GM18868 (cell line): ENCODE data around the gene RAE1.
A peak's percentile ranks its signal among the peaks of the same experiment; 100 is the strongest.

Source experiments
- ATAC-seq: cut with Tn5 transposase; IDR thresholded peaks from one replicate; pipeline ENCODE4 v1.9.1; 2021; ENCODE audit warnings: mild to moderate bottlenecking, moderate library complexity; ENCODE audit not compliant: unreplicated experiment

RAE1 gene

GRCh38 chr20:57369596-57369995 lies 18.5 kb downstream of the RAE1 start:
- no peak for ATAC-seq

GRCh38 chr20:57370316-57370715 lies 19.3 kb downstream of the RAE1 start:
- ATAC-seq: no peak

- no peak for ATAC-seq
Measured at GRCh38 chr20:57371363-57371762, 20.3 kb downstream of the RAE1 start.

- ATAC-seq: no peak
Measured at GRCh38 chr20:57372157-57372556, 21.1 kb downstream of the RAE1 start.

- no peak for ATAC-seq
Measured at GRCh38 chr20:57372581-57373350, 21.7 kb downstream of the RAE1 start.

DNA sequence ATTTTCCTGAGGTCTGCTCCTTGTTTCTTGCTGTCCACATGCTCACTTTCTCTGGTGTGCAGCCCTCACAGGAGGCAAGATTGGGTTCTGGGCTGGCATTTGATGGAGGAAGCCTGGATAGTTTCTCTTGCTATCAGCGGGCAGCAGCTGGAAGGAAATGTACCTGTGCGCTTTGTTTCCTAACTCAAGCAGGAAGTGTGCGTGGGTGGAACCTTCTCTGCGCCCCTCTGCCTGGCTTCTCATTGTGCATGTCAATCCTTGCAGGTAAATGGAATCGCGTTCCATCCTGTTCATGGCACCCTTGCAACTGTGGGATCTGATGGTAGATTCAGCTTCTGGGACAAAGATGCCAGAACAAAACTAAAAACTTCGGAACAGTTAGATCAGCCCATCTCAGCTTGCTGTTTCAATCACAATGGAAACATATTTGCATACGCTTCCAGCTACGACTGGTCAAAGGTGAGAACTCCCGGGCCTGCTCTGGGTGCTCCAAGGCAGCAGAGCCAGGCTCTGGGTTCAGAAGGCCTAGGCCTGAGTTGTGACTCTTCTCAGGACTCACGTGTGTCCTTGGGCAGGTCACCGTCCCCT lies 23.4 kb downstream of the RAE1 start:
- ATAC-seq: no peak

- no peak for ATAC-seq
Measured at GRCh38 chr20:57374931-57375651, 24.0 kb downstream of the RAE1 start.

DNA sequence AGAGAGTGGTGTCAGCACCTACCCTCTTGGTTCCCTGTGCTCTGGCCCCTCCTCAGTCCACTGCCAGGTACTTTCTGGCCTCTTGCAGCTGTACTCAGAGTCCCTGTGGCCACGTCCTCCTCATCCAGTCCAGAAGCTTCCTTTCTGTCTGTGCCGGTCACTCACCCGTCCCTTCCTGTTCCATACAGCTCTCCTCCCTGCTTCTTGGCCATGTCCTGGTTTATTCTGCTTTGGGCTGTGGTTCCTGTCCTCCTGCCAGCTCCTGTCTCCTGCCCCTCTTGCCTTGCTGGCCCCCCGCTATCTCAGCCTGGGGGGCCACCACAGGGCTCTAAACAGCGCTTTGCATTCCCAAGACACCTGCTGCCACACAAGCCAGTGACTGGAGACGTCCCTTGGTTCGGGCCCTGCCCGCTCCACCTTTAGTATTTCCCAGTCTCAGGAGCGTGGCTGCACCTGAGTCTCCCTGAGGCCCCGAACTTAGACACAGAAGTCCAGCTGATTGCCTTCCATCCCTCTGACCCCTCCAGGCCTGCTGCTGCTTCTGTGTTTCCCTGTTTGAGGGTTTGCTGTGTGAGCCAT lies 24.7 kb downstream of the RAE1 start:
- no peak for ATAC-seq

- no peak for ATAC-seq
Measured at GRCh38 chr20:57377350-57377749, 26.3 kb downstream of the RAE1 start.

DNA sequence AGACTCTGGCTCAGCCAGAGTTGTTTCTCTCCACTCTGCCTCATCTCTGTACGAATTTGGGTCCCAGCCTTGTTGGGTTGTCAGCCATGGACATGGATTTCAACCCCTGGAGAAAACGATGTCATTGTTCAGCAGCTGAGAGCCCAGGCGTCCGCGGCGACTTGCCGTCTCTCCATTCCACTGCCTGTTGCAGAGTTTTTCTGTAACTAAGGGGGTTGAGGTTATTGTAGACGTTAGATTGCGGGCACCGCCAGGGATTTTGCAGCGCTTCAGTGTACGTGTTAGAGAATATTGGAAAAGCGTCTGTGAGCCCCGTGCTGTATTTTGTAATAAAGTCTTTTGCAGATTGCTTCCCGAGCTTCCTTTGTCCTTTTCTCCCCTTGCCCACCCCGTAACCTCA lies 27.1 kb downstream of the RAE1 start:
- ATAC-seq: no peak

DNA sequence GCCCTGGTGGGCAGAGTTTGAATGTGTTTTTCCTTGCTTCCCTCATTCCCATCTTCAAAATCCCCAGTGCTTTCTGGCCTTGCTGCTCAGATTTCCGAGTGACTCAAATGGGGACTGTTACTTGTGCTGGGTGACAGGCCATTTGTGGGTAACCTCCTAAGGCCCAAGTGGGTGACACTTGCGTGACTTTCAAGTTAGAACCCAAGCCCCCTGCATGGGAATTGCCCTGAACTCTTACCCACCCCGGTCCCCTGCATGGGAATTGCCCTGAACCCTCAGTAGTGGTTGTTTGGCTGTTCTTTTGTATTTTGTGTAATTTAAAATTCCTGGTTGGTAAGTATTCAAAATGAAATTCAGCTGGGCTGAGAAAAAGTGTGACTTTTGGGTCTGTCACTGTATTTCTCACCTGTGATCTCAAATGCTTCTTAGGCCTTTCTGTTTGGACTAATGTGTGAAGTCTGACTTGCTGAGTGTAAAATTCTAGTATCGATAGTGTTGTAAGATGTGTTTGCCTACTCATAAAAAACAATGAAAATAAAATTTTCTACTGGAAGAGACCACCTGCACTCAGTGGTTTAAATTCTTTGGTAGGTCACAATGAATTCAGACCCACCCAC lies 27.7 kb downstream of the RAE1 start:
- no peak for ATAC-seq

GRCh38 chr20:57379263-57379647 lies 28.2 kb downstream of the RAE1 start:
- ATAC-seq: no peak

DNA sequence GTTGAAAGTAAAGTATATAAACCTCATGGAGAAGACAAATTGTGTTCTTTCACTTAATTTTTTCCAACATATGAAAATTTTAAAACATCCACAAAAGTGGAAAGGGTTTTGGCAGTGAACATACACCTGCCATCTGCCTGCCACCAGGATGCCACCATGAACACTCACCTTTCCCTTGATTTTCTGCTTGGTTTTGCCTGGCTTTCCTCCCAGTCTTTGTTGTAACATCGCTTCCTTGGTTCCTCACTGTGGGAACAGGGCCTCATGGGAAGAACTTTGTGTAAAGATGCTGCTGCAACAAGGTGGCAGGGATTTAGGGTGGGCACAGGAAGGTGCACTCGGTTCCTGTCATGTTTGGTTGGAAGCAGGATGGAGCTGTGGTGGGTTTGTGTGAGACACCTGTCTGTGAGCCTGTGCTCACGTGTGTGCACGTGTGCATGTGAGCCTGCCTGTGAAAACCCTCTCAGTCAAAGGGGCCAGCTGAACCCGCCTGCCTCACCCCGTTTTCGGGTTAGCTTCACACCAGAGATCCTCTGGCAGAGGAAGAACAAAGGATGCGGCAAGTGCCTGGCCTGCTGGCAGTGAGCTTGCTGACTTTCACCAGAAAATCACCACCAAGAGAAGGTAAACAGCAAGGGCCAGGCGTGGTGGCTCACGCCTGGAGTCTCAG lies 29.2 kb downstream of the RAE1 start:
- no peak for ATAC-seq

DNA sequence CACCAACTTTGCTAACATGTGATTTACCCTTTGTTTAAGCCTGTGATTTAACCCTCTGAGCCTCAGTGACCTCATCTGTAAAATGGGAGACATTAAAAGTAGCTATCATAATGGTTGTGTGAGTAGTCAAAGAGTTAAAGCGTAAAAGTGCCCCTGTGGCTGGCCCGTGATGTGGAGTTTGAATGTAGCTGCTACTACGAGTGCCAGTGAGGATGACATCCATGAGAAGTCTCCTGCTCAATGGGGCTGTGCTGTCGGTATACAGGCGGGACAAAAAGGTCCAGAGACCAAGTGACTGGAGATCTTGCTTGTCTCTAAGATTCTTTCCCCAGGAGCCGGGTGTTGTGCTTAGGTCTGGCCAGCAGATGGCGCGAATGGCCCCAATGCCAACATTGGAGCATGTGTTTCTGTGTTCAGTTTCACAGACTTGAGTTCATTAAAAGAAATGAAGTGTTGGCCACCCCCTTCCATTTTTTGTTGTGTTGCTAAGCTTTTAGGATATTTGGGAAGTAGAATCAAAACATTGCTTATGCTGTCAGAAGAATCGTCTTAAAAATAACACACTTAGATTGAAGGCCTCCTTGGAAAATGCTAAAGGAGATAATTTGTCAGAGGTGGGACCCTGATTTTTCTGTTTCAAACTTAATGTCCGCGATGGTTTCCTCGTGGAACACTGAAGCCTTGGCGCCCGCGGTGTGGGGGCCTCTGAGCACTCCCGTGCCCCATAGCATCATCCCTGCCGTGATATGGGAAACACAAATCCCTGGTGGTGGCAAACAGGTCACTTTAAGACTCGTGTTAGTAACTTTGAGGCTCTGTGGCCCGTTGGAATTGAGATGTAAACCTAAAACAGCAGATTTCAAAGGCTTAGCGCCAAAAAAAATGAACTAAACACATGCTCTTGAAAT lies 30.8 kb downstream of the RAE1 start:
- peak; percentile 57 for ATAC-seq

DNA sequence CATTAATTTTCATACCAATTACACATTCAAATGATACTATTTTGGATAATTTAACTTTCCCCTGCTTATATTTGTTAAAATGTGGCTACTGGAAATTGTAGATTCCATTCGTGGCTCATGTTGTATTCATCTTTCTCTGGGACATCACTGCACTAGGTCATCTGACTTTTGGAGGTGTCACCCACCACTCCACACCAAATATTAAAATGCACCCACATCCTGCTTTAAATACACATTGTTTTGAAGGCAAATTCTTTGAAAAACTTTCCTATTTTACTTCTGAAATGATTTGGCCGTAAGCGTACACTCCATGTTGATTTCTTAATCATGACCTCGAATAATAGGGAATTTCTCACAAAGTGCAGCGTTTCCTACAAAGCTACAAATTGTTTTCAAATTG lies 31.5 kb downstream of the RAE1 start:
- ATAC-seq: no peak

- ATAC-seq: no peak
Measured at GRCh38 chr20:57383447-57384347, 32.6 kb downstream of the RAE1 start.

- ATAC-seq: no peak
Measured at GRCh38 chr20:57384486-57384885, 33.4 kb downstream of the RAE1 start.

- no peak for ATAC-seq
Measured at GRCh38 chr20:57384953-57385761, 34.1 kb downstream of the RAE1 start.
